Body of pancreas (tissue), 4 donors: Measurements from ENCODE around the gene USP31.

Experiments
- CTCF ChIP-seq, 7 experiments: fragments of 450-650 bp in 4 of 7; fragments of 200-600 bp in 3 of 7; sonication (generic) in 3 of 7; IDR thresholded peaks; one replicate each; pipeline ENCODE4 v1.5.1; 2016 to 2019; ENCODE audit warnings: antibody characterized with exemption in 7 of 7
- POLR2A ChIP-seq, 3 donors: fragments of 450-650 bp; IDR thresholded peaks; one replicate each; pipeline ENCODE4 v1.6.1; 2016; ENCODE audit warnings: antibody characterized with exemption in 3 of 3, mild to moderate bottlenecking in 2 of 3

GRCh38 chr16:23152386-23153178 lies 3.3 kb upstream of the USP31 start:
- no peak for TF ChIP-seq CTCF (IDR thresholded peaks at IDR 0.05)
- no peak for TF ChIP-seq POLR2A (IDR thresholded peaks at IDR 0.05)
